ENCODE measurements around the gene SLC40A1.
A peak's percentile ranks its signal among the peaks of the same experiment; 100 is the strongest.

SLC40A1 gene

GRCh38 chr2:189528617-189529016 lies 52.0 kb downstream of the SLC40A1 start:
- Histone ChIP-seq H3K9me3 (ENCODE audit: insufficient read depth, low read length) (no peaks in the 10 kb centered on the region), H3K36me3 (replicated peaks; ENCODE audit: low read depth, low read length) (no peaks in the 10 kb centered on the region), H3K9ac (ENCODE audit: low read length) (no peak overlapping the region), H3K27ac (ENCODE audit: low read length) (no peak overlapping the region), H3K79me2 (ENCODE audit: low read length) (no peaks in the 10 kb centered on the region), H3K4me3 (ENCODE audit: low read length) (no peak overlapping the region), H3K27me3 (ENCODE audit: low read depth, low read length) (no peaks in the 10 kb centered on the region), H4K20me1 (ENCODE audit: insufficient read depth, low read length) (no peaks in the 10 kb centered on the region), H3K4me1 (ENCODE audit: low read length) (peaks cover 10% of the 10 kb centered on the region), H2AFZ (ENCODE audit: low read depth, low read length) (no peak overlapping the region), H3K4me2 (ENCODE audit: low read length) (no peak overlapping the region)
- TF ChIP-seq CTCF (IDR thresholded peaks at IDR 0.05; ENCODE audit: low read depth, low read length) = no peak
- TF ChIP-seq EZH2phosphoT487 (IDR thresholded peaks at IDR 0.05; ENCODE audit: low read depth) = no peak

- no peaks in the 10 kb centered on the region for H3K9me3 ChIP-seq (ENCODE audit: insufficient read depth, low read length)
- no peak for TF ChIP-seq EZH2phosphoT487 (IDR thresholded peaks at IDR 0.05; ENCODE audit: low read depth)
- no peak for TF ChIP-seq CTCF (IDR thresholded peaks at IDR 0.05; ENCODE audit: low read depth, low read length)
- H3K9ac ChIP-seq (ENCODE audit: low read length) = no peak overlapping the region
- H2AFZ ChIP-seq (ENCODE audit: low read depth, low read length) = no peak overlapping the region
- no peaks in the 10 kb centered on the region for H3K36me3 ChIP-seq (replicated peaks; ENCODE audit: low read depth, low read length)
- 0 out of 2 replicates have a peak overlapping the region, but pooled peaks have one; percentile 55 for H3K4me3 ChIP-seq (ENCODE audit: low read length)
- no peaks in the 10 kb centered on the region for H3K79me2 ChIP-seq (ENCODE audit: low read length)
- no peak overlapping the region for H3K4me2 ChIP-seq (ENCODE audit: low read length)
- H4K20me1 ChIP-seq (ENCODE audit: insufficient read depth, low read length) = no peaks in the 10 kb centered on the region
- no peak overlapping the region for H3K27ac ChIP-seq (ENCODE audit: low read length)
- H3K4me1 ChIP-seq (ENCODE audit: low read length) = peaks cover 10% of the 10 kb centered on the region
- no peaks in the 10 kb centered on the region for H3K27me3 ChIP-seq (ENCODE audit: low read depth, low read length)
Observed at GRCh38 chr2:189527812-189528592, 52.6 kb downstream of the SLC40A1 start.

- Histone ChIP-seq H2AFZ (ENCODE audit: low read depth, low read length) (peak overlapping the region; percentile 76), H3K9me3 (ENCODE audit: insufficient read depth, low read length) (no peaks in the 10 kb centered on the region), H3K4me2 (ENCODE audit: low read length) (peak overlapping the region; percentile 42), H3K4me3 (ENCODE audit: low read length) (peak overlapping the region; percentile 55), H4K20me1 (ENCODE audit: insufficient read depth, low read length) (no peaks in the 10 kb centered on the region), H3K4me1 (ENCODE audit: low read length) (peaks cover 10% of the 10 kb centered on the region), H3K79me2 (ENCODE audit: low read length) (no peaks in the 10 kb centered on the region), H3K9ac (ENCODE audit: low read length) (no peak overlapping the region), H3K27ac (ENCODE audit: low read length) (no peak overlapping the region), H3K36me3 (replicated peaks; ENCODE audit: low read depth, low read length) (no peaks in the 10 kb centered on the region), H3K27me3 (ENCODE audit: low read depth, low read length) (no peaks in the 10 kb centered on the region)
- TF ChIP-seq CTCF (IDR thresholded peaks at IDR 0.05; ENCODE audit: low read depth, low read length) = no peak
- no peak for TF ChIP-seq EZH2phosphoT487 (IDR thresholded peaks at IDR 0.05; ENCODE audit: low read depth)
Observed at GRCh38 chr2:189527041-189527750, 53.4 kb downstream of the SLC40A1 start.

DNA sequence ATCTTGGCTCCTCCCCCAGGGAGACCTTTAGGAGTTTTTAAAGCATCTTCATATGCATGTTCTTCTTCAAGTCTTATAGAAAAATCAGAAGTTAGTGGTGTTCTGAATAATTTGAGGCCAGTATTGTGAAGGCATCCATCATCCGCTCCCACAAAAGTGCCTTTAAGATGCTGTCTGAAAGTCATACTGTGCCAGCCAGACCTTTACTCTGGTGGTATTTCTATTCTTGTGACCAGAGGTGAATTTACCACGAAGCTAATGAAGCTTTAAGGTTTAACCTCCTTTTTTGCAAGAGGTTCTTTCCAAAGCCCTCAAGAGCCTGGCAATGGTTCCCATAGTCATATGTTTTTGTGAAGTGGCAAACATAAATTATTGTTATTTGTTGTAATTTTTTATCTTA lies 54.3 kb downstream of the SLC40A1 start:
- Histone ChIP-seq H3K4me2 (ENCODE audit: low read length) (no peak overlapping the region), H3K9me3 (ENCODE audit: insufficient read depth, low read length) (no peaks in the 10 kb centered on the region), H3K4me3 (ENCODE audit: low read length) (no peak overlapping the region), H3K9ac (ENCODE audit: low read length) (no peak overlapping the region), H3K36me3 (replicated peaks; ENCODE audit: low read depth, low read length) (no peaks in the 10 kb centered on the region), H3K79me2 (ENCODE audit: low read length) (no peaks in the 10 kb centered on the region), H3K4me1 (ENCODE audit: low read length) (peaks cover 9% of the 10 kb centered on the region), H3K27ac (ENCODE audit: low read length) (no peak overlapping the region), H2AFZ (ENCODE audit: low read depth, low read length) (no peak overlapping the region), H4K20me1 (ENCODE audit: insufficient read depth, low read length) (no peaks in the 10 kb centered on the region), H3K27me3 (ENCODE audit: low read depth, low read length) (no peaks in the 10 kb centered on the region)
- no peak for TF ChIP-seq CTCF (IDR thresholded peaks at IDR 0.05; ENCODE audit: low read depth, low read length)
- TF ChIP-seq EZH2phosphoT487 (IDR thresholded peaks at IDR 0.05; ENCODE audit: low read depth) = no peak

Data from OCI-LY3 (cell line).